Stimulated activated CD4-positive, alpha-beta T cell treated with anti-CD3 and anti-CD28 coated beads, Interleukin-2, amount 100 ng/mL, for 24 hours (primary cell): ENCODE results near the gene AGPAT1.

ENCODE experiments used
- DNase-seq, 2 donors: peaks; one replicate each; pipeline ENCODE4 v3.0.0-alpha.2; 2020

The AGPAT1 gene

GRCh38 chr6:32167761-32168262 is 8.1 kb downstream of the AGPAT1 start:
- no peak for DNase-seq

GRCh38 chr6:32167154-32167760 is 8.6 kb downstream of the AGPAT1 start:
- DNase-seq: no peak

- DNase-seq: no peak
Observed at GRCh38 chr6:32166411-32167061, 9.3 kb downstream of the AGPAT1 start.

- DNase-seq: no peak
Observed at GRCh38 chr6:32164295-32164694, 11.6 kb downstream of the AGPAT1 start, which contains the start of gene EGFL8. EGFL8 (plus strand) TSS chr6:32164595; CDS start chr6:32166166, 1,571 bp downstream.

GRCh38 chr6:32163559-32164258 is 12.2 kb downstream of the AGPAT1 start:
- DNase-seq: no peak

- no peak for DNase-seq
Observed at GRCh38 chr6:32158052-32158451, 17.8 kb downstream of the AGPAT1 start.

GRCh38 chr6:32156891-32157290 is 19.0 kb downstream of the AGPAT1 start:
- DNase-seq: no peak

- DNase-seq: peak; percentile 61 to 63
Observed at GRCh38 chr6:32154514-32155161, 21.2 kb downstream of the AGPAT1 start.

- peak; percentile 79 to 84 for DNase-seq
Observed at GRCh38 chr6:32153564-32154513, 22.0 kb downstream of the AGPAT1 start, which contains the start of gene PPT2. PPT2 (plus strand) TSS chr6:32154141; CDS start chr6:32154595, 454 bp downstream.

- DNase-seq: no peak
Observed at GRCh38 chr6:32152769-32153563, 22.9 kb downstream of the AGPAT1 start.

- no peak for DNase-seq
Observed at GRCh38 chr6:32151863-32152768, 23.8 kb downstream of the AGPAT1 start, which contains the start of gene PRRT1. PRRT1 (minus strand) TSS chr6:32151939; CDS start chr6:32151827, 112 bp downstream.

- DNase-seq: no peak
Observed at GRCh38 chr6:32151181-32151862, 24.6 kb downstream of the AGPAT1 start.

- no peak for DNase-seq
Observed at GRCh38 chr6:32149932-32150870, 25.7 kb downstream of the AGPAT1 start.

GRCh38 chr6:32149092-32149755 is 26.7 kb downstream of the AGPAT1 start:
- DNase-seq: no peak

- DNase-seq: peak; percentile 71 to 76
Observed at GRCh38 chr6:32148289-32149091, 27.4 kb downstream of the AGPAT1 start.

GRCh38 chr6:32147401-32148132 is 28.3 kb downstream of the AGPAT1 start:
- no peak for DNase-seq
